Erythroblast (primary cell): ENCODE measurements around the gene NOX5.
A peak's percentile ranks its signal among the peaks of the same experiment; 100 is the strongest.

ENCODE experiments used
- GATA1 ChIP-seq: IDR thresholded peaks from 2 replicates; pipeline ENCODE4 v1.6.1; 2011; ENCODE audit warnings: low read depth, mild to moderate bottlenecking, control low read depth, low read length, moderate library complexity
- POLR2A ChIP-seq: IDR thresholded peaks from 2 replicates; pipeline ENCODE4 v1.6.1; 2011; ENCODE audit warnings: mild to moderate bottlenecking, low read length

DNA sequence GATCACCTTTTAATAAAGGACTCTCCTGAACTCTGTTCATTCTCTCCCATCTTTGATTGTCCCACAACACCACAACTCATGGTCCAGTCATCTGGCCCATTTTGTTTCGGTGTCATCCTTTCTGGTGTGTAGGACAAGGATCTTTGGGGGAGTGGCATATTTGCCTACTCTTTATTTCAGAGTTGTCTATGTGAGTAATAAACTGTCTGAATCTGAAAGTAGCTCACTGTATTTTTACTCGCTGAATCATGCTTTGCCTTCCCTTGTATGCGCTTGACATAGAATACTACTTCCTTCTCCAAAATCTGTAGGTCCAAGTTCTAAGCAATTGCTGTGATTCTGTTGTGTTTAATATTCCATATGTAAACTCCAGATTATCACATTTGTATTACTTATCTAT, 29.9 kb upstream of the NOX5 start:
- peak; percentile 28 for TF ChIP-seq POLR2A
- no peak for TF ChIP-seq GATA1
